Parathyroid adenoma (tissue), 2 donors: ENCODE data around the gene PFKL.

Experiments used
- H2AFZ ChIP-seq: fragments of 300-600 bp; sonication (generic); one replicate; pipeline ENCODE4 v1.7.0; 2017; ENCODE audit warnings: antibody characterized with exemption, mild to moderate bottlenecking
- H3K27ac ChIP-seq: fragments of 300-600 bp; sonication (generic); one replicate; pipeline ENCODE4 v1.7.0; 2017
- H3K27me3 ChIP-seq: fragments of 300-600 bp; sonication (generic); one replicate; pipeline ENCODE4 v1.7.0; 2017; ENCODE audit warnings: low read length; ENCODE audit not compliant: control insufficient read depth, insufficient read depth
- H3K36me3 ChIP-seq: fragments of 300-600 bp; sonication (generic); one replicate; pipeline ENCODE4 v1.7.0; 2017; ENCODE audit warnings: low read length; ENCODE audit not compliant: control insufficient read depth, insufficient read depth
- H3K4me1 ChIP-seq: fragments of 300-600 bp; sonication (generic); one replicate; pipeline ENCODE4 v1.7.0; 2017; ENCODE audit warnings: control low read depth
- H3K4me2 ChIP-seq: fragments of 300-600 bp; sonication (generic); one replicate; pipeline ENCODE4 v1.7.0; 2017; ENCODE audit warnings: low read length
- H3K4me3 ChIP-seq: fragments of 300-600 bp; sonication (generic); one replicate; pipeline ENCODE4 v1.7.0; 2017; ENCODE audit warnings: low read depth, low read length
- H3K79me2 ChIP-seq: fragments of 300-600 bp; sonication (generic); one replicate; pipeline ENCODE4 v1.7.0; 2017; ENCODE audit warnings: control low read depth
- H3K9ac ChIP-seq: fragments of 300-600 bp; sonication (generic); one replicate; pipeline ENCODE4 v1.7.0; 2017; ENCODE audit warnings: mild to moderate bottlenecking
- H3K9me3 ChIP-seq: fragments of 300-600 bp; sonication (generic); one replicate; pipeline ENCODE4 v1.7.0; 2017; ENCODE audit warnings: low read length; ENCODE audit not compliant: control insufficient read depth
- CTCF ChIP-seq: fragments of 300-600 bp; sonication (generic); IDR thresholded peaks from one replicate; pipeline ENCODE4 v1.7.0; 2017; ENCODE audit warnings: antibody characterized with exemption, mild to moderate bottlenecking
- donor health status: primary hyperparathyroidism.

Gene PFKL

GRCh38 chr21:44350773-44351481, 51.1 kb downstream of the PFKL start:
- Histone ChIP-seq H3K27ac (no peak overlapping the region), H3K4me1 (no peaks in the 10 kb centered on the region), H3K9ac (no peak overlapping the region), H3K9me3 (no peaks in the 10 kb centered on the region), H2AFZ (no peak overlapping the region), H3K27me3 (no peaks in the 10 kb centered on the region), H3K79me2 (no peaks in the 10 kb centered on the region), H3K4me3 (no peak overlapping the region), H3K4me2 (no peak overlapping the region), H3K36me3 (no peaks in the 10 kb centered on the region)
- no peak for TF ChIP-seq CTCF

GRCh38 chr21:44351535-44352252, 51.8 kb downstream of the PFKL start:
- H3K36me3 ChIP-seq: no peaks in the 10 kb centered on the region
- H3K4me1 ChIP-seq: no peaks in the 10 kb centered on the region
- H3K79me2 ChIP-seq: no peaks in the 10 kb centered on the region
- H3K9ac ChIP-seq: no peak overlapping the region
- no peak overlapping the region for H3K4me2 ChIP-seq
- H3K9me3 ChIP-seq: no peaks in the 10 kb centered on the region
- H3K4me3 ChIP-seq: no peak overlapping the region
- H2AFZ ChIP-seq: no peak overlapping the region
- no peak for TF ChIP-seq CTCF
- H3K27me3 ChIP-seq: no peaks in the 10 kb centered on the region
- H3K27ac ChIP-seq: no peak overlapping the region

- no peak overlapping the region for H3K27ac ChIP-seq
These were observed 52.5 kb downstream of the PFKL start for GRCh38 chr21:44352253-44352860.

GRCh38 chr21:44353191-44353970, 53.5 kb downstream of the PFKL start, which contains the start of gene TRPM2:
Gene TRPM2, plus strand, starts transcription at chr21:44353621. Its CDS starts 80 bp downstream, at chr21:44353701.
- Histone ChIP-seq H3K27ac (no peak within 1 kb of the TSS), H3K4me2 (no peak within 1 kb of the TSS), H3K36me3 (no peaks in the 10 kb centered on the region), H3K9me3 (no peaks in the 10 kb centered on the region), H3K27me3 (no peaks in the 10 kb centered on the region), H3K79me2 (no peaks in the 10 kb centered on the region), H3K4me3 (no peak within 1 kb of the TSS), H2AFZ (no peak within 1 kb of the TSS), H3K9ac (no peak within 1 kb of the TSS), H3K4me1 (no peaks in the 10 kb centered on the region)
- TF ChIP-seq CTCF: no peak

More at GRCh38 chr21:44352253-44352860, 52.5 kb downstream of the PFKL start:
- Histone ChIP-seq H3K79me2 (no peaks in the 10 kb centered on the region), H2AFZ (no peak overlapping the region), H3K4me2 (no peak overlapping the region), H3K9ac (no peak overlapping the region), H3K9me3 (no peaks in the 10 kb centered on the region), H3K27me3 (no peaks in the 10 kb centered on the region), H3K36me3 (no peaks in the 10 kb centered on the region), H3K4me3 (no peak overlapping the region), H3K4me1 (no peaks in the 10 kb centered on the region)
- no peak for TF ChIP-seq CTCF
